HL-60 (cell line): ENCODE data around the gene PPP2R5E.

Experiments used
- DNase-seq, 2 experiments: peaks; one replicate each; pipeline ENCODE4 v3.0.0-alpha.2; 2010 to 2020; ENCODE audit warnings: low read depth in 1 of 2, low spot score in 1 of 2
- H3K27ac ChIP-seq: fragments of 250-450 bp; sonication (Bioruptor Pico); replicated peaks from 2 replicates; pipeline ENCODE4 v1.5.1; 2020; ENCODE audit warnings: mild to moderate bottlenecking, moderate library complexity
- H3K27me3 ChIP-seq: fragments of 250-450 bp; sonication (Bioruptor Pico); 2 replicates; pipeline ENCODE4 v1.5.1; 2021; ENCODE audit warnings: mild to moderate bottlenecking, moderate library complexity; ENCODE audit not compliant: insufficient read depth, poor library complexity, severe bottlenecking
- H3K4me3 ChIP-seq: replicated peaks from 2 replicates; pipeline ENCODE4 v1.5.1; 2011; ENCODE audit warnings: mild to moderate bottlenecking, control low read depth, low read length; ENCODE audit not compliant: insufficient read depth
- CTCF ChIP-seq: IDR thresholded peaks from one replicate; pipeline ENCODE4 v1.5.1; 2011; ENCODE audit warnings: low read length, control low read depth, inconsistent platforms; ENCODE audit not compliant: insufficient read depth
- GABPA ChIP-seq: IDR thresholded peaks from 2 replicates; pipeline ENCODE4 v1.6.1; 2012; ENCODE audit warnings: low read depth
- POLR2AphosphoS5 ChIP-seq: IDR thresholded peaks from 2 replicates; pipeline ENCODE4 v1.6.1; 2012; ENCODE audit warnings: low read depth
- SPI1 ChIP-seq: IDR thresholded peaks from 2 replicates; pipeline ENCODE4 v1.6.1; 2012; ENCODE audit warnings: low read depth, mild to moderate bottlenecking, borderline replicate concordance
- TF ChIP-seq, protein P1 (sequence below): IDR thresholded peaks from 2 replicates; pipeline ENCODE4 v1.6.1; 2012; ENCODE audit warnings: low read depth; ENCODE audit not compliant: insufficient replicate concordance

PPP2R5E gene

DNA sequence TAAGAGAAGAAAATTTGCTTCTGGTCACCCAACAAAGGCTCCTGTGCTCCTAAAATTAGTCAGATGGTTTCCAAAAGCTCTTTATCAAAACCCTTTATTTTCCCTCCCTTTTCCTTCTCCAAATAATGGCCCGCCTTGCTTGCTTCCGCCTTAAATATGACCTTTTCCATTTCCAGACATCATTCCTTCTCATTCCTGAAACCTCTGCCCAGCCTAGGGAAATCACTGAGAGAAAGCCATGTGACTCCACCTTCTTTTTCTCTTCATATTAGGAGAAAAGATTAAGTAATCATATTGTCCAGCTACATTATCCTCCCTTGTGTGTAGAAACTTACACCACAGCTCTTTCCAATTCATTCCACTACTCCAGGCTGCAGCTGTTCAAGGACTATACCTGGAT is 148.7 kb downstream of the PPP2R5E start:
- no peak overlapping the region for H3K4me3 ChIP-seq
- TF ChIP-seq POLR2AphosphoS5 (no peak), CTCF (no peak), GABPA (no peak), SPI1 (no peak)
- TF ChIP-seq, protein P1, sequence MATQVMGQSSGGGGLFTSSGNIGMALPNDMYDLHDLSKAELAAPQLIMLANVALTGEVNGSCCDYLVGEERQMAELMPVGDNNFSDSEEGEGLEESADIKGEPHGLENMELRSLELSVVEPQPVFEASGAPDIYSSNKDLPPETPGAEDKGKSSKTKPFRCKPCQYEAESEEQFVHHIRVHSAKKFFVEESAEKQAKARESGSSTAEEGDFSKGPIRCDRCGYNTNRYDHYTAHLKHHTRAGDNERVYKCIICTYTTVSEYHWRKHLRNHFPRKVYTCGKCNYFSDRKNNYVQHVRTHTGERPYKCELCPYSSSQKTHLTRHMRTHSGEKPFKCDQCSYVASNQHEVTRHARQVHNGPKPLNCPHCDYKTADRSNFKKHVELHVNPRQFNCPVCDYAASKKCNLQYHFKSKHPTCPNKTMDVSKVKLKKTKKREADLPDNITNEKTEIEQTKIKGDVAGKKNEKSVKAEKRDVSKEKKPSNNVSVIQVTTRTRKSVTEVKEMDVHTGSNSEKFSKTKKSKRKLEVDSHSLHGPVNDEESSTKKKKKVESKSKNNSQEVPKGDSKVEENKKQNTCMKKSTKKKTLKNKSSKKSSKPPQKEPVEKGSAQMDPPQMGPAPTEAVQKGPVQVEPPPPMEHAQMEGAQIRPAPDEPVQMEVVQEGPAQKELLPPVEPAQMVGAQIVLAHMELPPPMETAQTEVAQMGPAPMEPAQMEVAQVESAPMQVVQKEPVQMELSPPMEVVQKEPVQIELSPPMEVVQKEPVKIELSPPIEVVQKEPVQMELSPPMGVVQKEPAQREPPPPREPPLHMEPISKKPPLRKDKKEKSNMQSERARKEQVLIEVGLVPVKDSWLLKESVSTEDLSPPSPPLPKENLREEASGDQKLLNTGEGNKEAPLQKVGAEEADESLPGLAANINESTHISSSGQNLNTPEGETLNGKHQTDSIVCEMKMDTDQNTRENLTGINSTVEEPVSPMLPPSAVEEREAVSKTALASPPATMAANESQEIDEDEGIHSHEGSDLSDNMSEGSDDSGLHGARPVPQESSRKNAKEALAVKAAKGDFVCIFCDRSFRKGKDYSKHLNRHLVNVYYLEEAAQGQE, result no peak
- no peaks in the 10 kb centered on the region for H3K27me3 ChIP-seq
- no peak for DNase-seq
- no peak overlapping the region for H3K27ac ChIP-seq

- no peak overlapping the region for H3K27ac ChIP-seq
- TF ChIP-seq SPI1 (no peak), CTCF (no peak), GABPA (no peak), POLR2AphosphoS5 (no peak)
- TF ChIP-seq, protein P1, result no peak
- no peak for DNase-seq
These were observed 150.2 kb downstream of the PPP2R5E start for GRCh38 chr14:63393012-63393411.

DNA sequence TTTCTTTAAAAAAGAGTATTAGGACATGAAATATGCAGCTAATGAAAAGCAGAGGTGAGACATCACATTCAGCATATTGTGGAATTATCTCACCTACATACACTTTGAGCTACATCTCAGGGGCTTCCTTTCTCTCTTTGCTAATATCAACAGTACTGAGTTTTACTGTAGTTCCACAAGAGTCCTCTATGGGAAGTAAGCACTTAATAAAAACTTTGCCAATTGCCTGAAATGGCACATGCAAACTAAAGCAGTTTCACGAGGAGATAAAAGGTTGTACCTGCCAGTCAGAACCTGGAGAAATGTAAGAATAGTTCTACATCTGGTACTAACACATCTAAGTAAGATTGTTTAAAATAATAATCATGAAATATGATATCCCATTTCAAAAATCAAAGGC is 150.9 kb downstream of the PPP2R5E start:
- TF ChIP-seq POLR2AphosphoS5, result no peak
- TF ChIP-seq CTCF, result no peak
- no peak for TF ChIP-seq SPI1
- TF ChIP-seq GABPA, result no peak
- TF ChIP-seq, protein P1, result no peak

More at GRCh38 chr14:63393012-63393411, 150.2 kb downstream of the PPP2R5E start:
- no peaks in the 10 kb centered on the region for H3K27me3 ChIP-seq
- no peak overlapping the region for H3K4me3 ChIP-seq

More for the DNA sequence above, 150.9 kb downstream of the PPP2R5E start:
- no peak for DNase-seq
- Histone ChIP-seq H3K27ac (no peak overlapping the region), H3K27me3 (no peaks in the 10 kb centered on the region), H3K4me3 (no peak overlapping the region)
